Neural cell (in vitro differentiated cells): ENCODE measurements around the gene OTUD3. TPM values are rescaled to one million over a fixed set of nuclear protein-coding genes. Genes with fewer than 3 reads are reported as not detected.

Experiments
- H2AFZ ChIP-seq: fragments of 200-600, 300-800 bp; sonication (generic), shearing (Covaris generic); 2 replicates; pipeline ENCODE4 v1.6.0; 2014; ENCODE audit warnings: low read depth, mild to moderate bottlenecking, antibody characterized with exemption, low read length, moderate library complexity
- H3F3A ChIP-seq: fragments of 200-600 bp; shearing (Covaris generic); 2 replicates; pipeline ENCODE4 v1.6.1; 2016; ENCODE audit warnings: mild to moderate bottlenecking, moderate library complexity, mixed read lengths, antibody characterized with exemption, low read length; ENCODE audit not compliant: insufficient read depth, poor library complexity, severe bottlenecking
- H3K27ac ChIP-seq: fragments of 200-600, 300-800 bp; sonication (generic), shearing (Covaris generic); 2 replicates; pipeline ENCODE4 v1.5.1; 2014; ENCODE audit warnings: mild to moderate bottlenecking, low read length, moderate library complexity
- H3K27me3 ChIP-seq: fragments of 300-800, 200-600 bp; sonication (generic), shearing (Covaris generic); 2 replicates; pipeline ENCODE4 v1.6.0; 2014; ENCODE audit warnings: mild to moderate bottlenecking, low read depth, low read length, moderate library complexity; ENCODE audit not compliant: insufficient read depth
- H3K36me3 ChIP-seq: fragments of 300-800, 200-600 bp; sonication (generic), shearing (Covaris generic); 2 replicates; pipeline ENCODE4 v1.5.1; 2014; ENCODE audit warnings: mild to moderate bottlenecking, antibody characterized with exemption, low read length, moderate library complexity; ENCODE audit not compliant: insufficient read depth
- H3K4me2 ChIP-seq: fragments of 300-800, 200-600 bp; sonication (generic), shearing (Covaris generic); 2 replicates; pipeline ENCODE4 v1.6.0; 2014; ENCODE audit warnings: mild to moderate bottlenecking, low read length
- H3K4me3 ChIP-seq: fragments of 300-800, 200-600 bp; sonication (generic), shearing (Covaris generic); 2 replicates; pipeline ENCODE4 v1.5.1; 2014; ENCODE audit warnings: mild to moderate bottlenecking, low read length, moderate library complexity
- H3K79me2 ChIP-seq: fragments of 200-600 bp; shearing (Covaris generic); replicated peaks from 2 replicates; pipeline ENCODE4 v1.6.0; 2014; ENCODE audit warnings: mild to moderate bottlenecking, low read length, moderate library complexity; ENCODE audit not compliant: insufficient read depth
- H3K9ac ChIP-seq: fragments of 300-800, 200-600 bp; sonication (generic), shearing (Covaris generic); 2 replicates; pipeline ENCODE4 v1.6.1; 2016; ENCODE audit warnings: mild to moderate bottlenecking, low read length, mixed read lengths
- H3K9me2 ChIP-seq: fragments of 200-600 bp; shearing (Covaris generic); 2 replicates; pipeline ENCODE4 v1.6.1; 2016; ENCODE audit warnings: mild to moderate bottlenecking, low read length, mixed read lengths; ENCODE audit not compliant: insufficient read depth
- H3K9me3 ChIP-seq: fragments of 200-600, 300-800 bp; sonication (generic), shearing (Covaris generic); 2 replicates; pipeline ENCODE4 v1.6.1; 2016; ENCODE audit warnings: mild to moderate bottlenecking, mixed run types, low read length, moderate library complexity, mixed read lengths
- H4K20me1 ChIP-seq: fragments of 200-600 bp; shearing (Covaris generic); 2 replicates; pipeline ENCODE4 v1.6.1; 2016; ENCODE audit warnings: mild to moderate bottlenecking, mixed run types; ENCODE audit not compliant: insufficient read depth
- EP300 ChIP-seq: fragments of 450-650 bp; conservative IDR thresholded peaks from 2 replicates; pipeline ENCODE4 v1.6.1; 2014; ENCODE audit warnings: antibody characterized with exemption, mild to moderate bottlenecking, moderate library complexity; ENCODE audit not compliant: poor library complexity, severe bottlenecking
- EZH2 ChIP-seq: fragments of 200-600, 300-800 bp; shearing (Covaris generic), sonication (generic); IDR thresholded peaks from 2 replicates; pipeline ENCODE4 v1.6.1; 2014; ENCODE audit warnings: antibody characterized with exemption, low read length, borderline replicate concordance, mild to moderate bottlenecking; ENCODE audit not compliant: insufficient read depth, poor library complexity, severe bottlenecking
- MXI1 ChIP-seq: fragments of 450-650 bp; conservative IDR thresholded peaks from 2 replicates; pipeline ENCODE4 v1.6.1; 2014; ENCODE audit warnings: antibody characterized with exemption, mild to moderate bottlenecking; ENCODE audit not compliant: poor library complexity, severe bottlenecking
- POLR2AphosphoS5 ChIP-seq: IDR thresholded peaks from 2 replicates; pipeline ENCODE4 v1.6.1; 2012
- RAD21 ChIP-seq: fragments of 450-650 bp; conservative IDR thresholded peaks from 2 replicates; pipeline ENCODE4 v1.6.1; 2014; ENCODE audit warnings: antibody characterized with exemption, mild to moderate bottlenecking, moderate library complexity
- REST ChIP-seq: IDR thresholded peaks from 2 replicates; pipeline ENCODE4 v1.6.1; 2012; ENCODE audit warnings: borderline replicate concordance
- SMC3 ChIP-seq: fragments of 450-650 bp; conservative IDR thresholded peaks from 2 replicates; pipeline ENCODE4 v1.6.1; 2014; ENCODE audit warnings: antibody characterized with exemption, mild to moderate bottlenecking, moderate library complexity; ENCODE audit not compliant: poor library complexity
- TAF1 ChIP-seq: IDR thresholded peaks from 2 replicates; pipeline ENCODE4 v1.6.1; 2012; ENCODE audit warnings: low read depth
- polyA plus RNA-seq: library from polyadenylated mRNA; depleted of rRNA; stranded (reverse); fragments of >200 nt; gene quantifications from 2 replicates; pipeline ENCODE4 v1.2.3, GENCODE V29; 2014
- TF ChIP-seq, protein P1 (sequence below): fragments of 450-650 bp; IDR thresholded peaks from 2 replicates; pipeline ENCODE4 v1.5.1; 2014; ENCODE audit warnings: antibody characterized with exemption, mild to moderate bottlenecking, moderate library complexity; ENCODE audit not compliant: poor library complexity, severe bottlenecking

Gene OTUD3
- polyA plus RNA-seq, 1 donor from 2014 or later: 24.0 TPM

- no peak overlapping the region for H2AFZ ChIP-seq
- H3K27ac ChIP-seq: no peak overlapping the region
- H3K4me3 ChIP-seq: no peak overlapping the region
- H3K4me2 ChIP-seq: no peak overlapping the region
- TF ChIP-seq SMC3 (no peak), EP300 (no peak), TAF1 (no peak), EZH2 (no peak), MXI1 (no peak), RAD21 (no peak), POLR2AphosphoS5 (no peak), REST (no peak)
- TF ChIP-seq, protein P1, sequence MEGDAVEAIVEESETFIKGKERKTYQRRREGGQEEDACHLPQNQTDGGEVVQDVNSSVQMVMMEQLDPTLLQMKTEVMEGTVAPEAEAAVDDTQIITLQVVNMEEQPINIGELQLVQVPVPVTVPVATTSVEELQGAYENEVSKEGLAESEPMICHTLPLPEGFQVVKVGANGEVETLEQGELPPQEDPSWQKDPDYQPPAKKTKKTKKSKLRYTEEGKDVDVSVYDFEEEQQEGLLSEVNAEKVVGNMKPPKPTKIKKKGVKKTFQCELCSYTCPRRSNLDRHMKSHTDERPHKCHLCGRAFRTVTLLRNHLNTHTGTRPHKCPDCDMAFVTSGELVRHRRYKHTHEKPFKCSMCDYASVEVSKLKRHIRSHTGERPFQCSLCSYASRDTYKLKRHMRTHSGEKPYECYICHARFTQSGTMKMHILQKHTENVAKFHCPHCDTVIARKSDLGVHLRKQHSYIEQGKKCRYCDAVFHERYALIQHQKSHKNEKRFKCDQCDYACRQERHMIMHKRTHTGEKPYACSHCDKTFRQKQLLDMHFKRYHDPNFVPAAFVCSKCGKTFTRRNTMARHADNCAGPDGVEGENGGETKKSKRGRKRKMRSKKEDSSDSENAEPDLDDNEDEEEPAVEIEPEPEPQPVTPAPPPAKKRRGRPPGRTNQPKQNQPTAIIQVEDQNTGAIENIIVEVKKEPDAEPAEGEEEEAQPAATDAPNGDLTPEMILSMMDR: no peak
- no peaks in the 10 kb centered on the region for H3K79me2 ChIP-seq
- no peaks in the 10 kb centered on the region for H3K9me3 ChIP-seq
- H4K20me1 ChIP-seq: no peaks in the 10 kb centered on the region
- no peaks in the 10 kb centered on the region for H3K9me2 ChIP-seq
- H3K9ac ChIP-seq: no peak overlapping the region
- no peaks in the 10 kb centered on the region for H3F3A ChIP-seq
- H3K36me3 ChIP-seq: no peaks in the 10 kb centered on the region
- no peaks in the 10 kb centered on the region for H3K27me3 ChIP-seq
These were observed 78.4 kb downstream of the OTUD3 start for GRCh38 chr1:19960591-19960990.

Other genes starting within 250 kb of the OTUD3 start
- 9.9 and 22.4 TPM in 2 replicates for gene NBL1, start 238.1 kb upstream of the OTUD3 start, polyA plus RNA-seq
- not detected in 2 replicates for gene HTR6, start 217.5 kb upstream of the OTUD3 start, polyA plus RNA-seq
- gene TMCO4, start 82.5 kb upstream of the OTUD3 start, polyA plus RNA-seq: not detected in 2 replicates
- gene RNF186, start 67.1 kb upstream of the OTUD3 start, polyA plus RNA-seq: not detected in 2 replicates
- gene PLA2G2E, start 41.2 kb downstream of the OTUD3 start, polyA plus RNA-seq: not detected in 2 replicates
- not detected in 2 replicates for gene PLA2G2A, start 97.2 kb downstream of the OTUD3 start, polyA plus RNA-seq
- gene PLA2G5, start 187.8 kb downstream of the OTUD3 start, polyA plus RNA-seq: not detected in 2 replicates
- not detected in 2 replicates for gene PLA2G2D, start 237.1 kb downstream of the OTUD3 start, polyA plus RNA-seq